ENCODE data around the gene DYNC1LI2.

Gene DYNC1LI2

GRCh38 chr16:66717112-66717675 lies 34.2 kb downstream of the DYNC1LI2 start:
- no peaks in the 10 kb centered on the region for H3K9me3 ChIP-seq (ENCODE audit: control insufficient read depth, low read length)
- no peak overlapping the region for H3K27ac ChIP-seq (ENCODE audit: insufficient read depth, low read length, poor library complexity, severe bottlenecking)
- H3K27me3 ChIP-seq (replicated peaks; ENCODE audit: control insufficient read depth, insufficient read depth, low read length, poor library complexity, severe bottlenecking) = no peaks in the 10 kb centered on the region
- peaks cover 7% of the 10 kb centered on the region for H3K36me3 ChIP-seq (ENCODE audit: control insufficient read depth, insufficient read depth, low read length)
- H3K4me1 ChIP-seq (ENCODE audit: control insufficient read depth, insufficient read depth, low read length, poor library complexity, severe bottlenecking) = no peaks in the 10 kb centered on the region
- H3K4me3 ChIP-seq (ENCODE audit: insufficient read depth, low read depth, low read length, poor library complexity, severe bottlenecking) = no peak overlapping the region
- no peak for DNase-seq

GRCh38 chr16:66714654-66715307 lies 36.6 kb downstream of the DYNC1LI2 start:
- Histone ChIP-seq H3K27me3 (replicated peaks; ENCODE audit: control insufficient read depth, insufficient read depth, low read length, poor library complexity, severe bottlenecking) (no peaks in the 10 kb centered on the region), H3K27ac (ENCODE audit: insufficient read depth, low read length, poor library complexity, severe bottlenecking) (no peak overlapping the region)
- DNase-seq = no peak

GRCh38 chr16:66714062-66714461 lies 37.3 kb downstream of the DYNC1LI2 start:
- no peaks in the 10 kb centered on the region for H3K27me3 ChIP-seq (replicated peaks; ENCODE audit: control insufficient read depth, insufficient read depth, low read length, poor library complexity, severe bottlenecking)
- no peaks in the 10 kb centered on the region for H3K36me3 ChIP-seq (ENCODE audit: control insufficient read depth, insufficient read depth, low read length)
- H3K27ac ChIP-seq (ENCODE audit: insufficient read depth, low read length, poor library complexity, severe bottlenecking) = no peak overlapping the region
- no peaks in the 10 kb centered on the region for H3K9me3 ChIP-seq (ENCODE audit: control insufficient read depth, low read length)
- no peak overlapping the region for H3K4me3 ChIP-seq (ENCODE audit: insufficient read depth, low read depth, low read length, poor library complexity, severe bottlenecking)
- DNase-seq = no peak
- H3K4me1 ChIP-seq (ENCODE audit: control insufficient read depth, insufficient read depth, low read length, poor library complexity, severe bottlenecking) = no peaks in the 10 kb centered on the region

More at GRCh38 chr16:66714654-66715307, 36.6 kb downstream of the DYNC1LI2 start:
- Histone ChIP-seq H3K4me3 (ENCODE audit: insufficient read depth, low read depth, low read length, poor library complexity, severe bottlenecking) (no peak overlapping the region), H3K4me1 (ENCODE audit: control insufficient read depth, insufficient read depth, low read length, poor library complexity, severe bottlenecking) (no peaks in the 10 kb centered on the region), H3K9me3 (ENCODE audit: control insufficient read depth, low read length) (no peaks in the 10 kb centered on the region), H3K36me3 (ENCODE audit: control insufficient read depth, insufficient read depth, low read length) (no peaks in the 10 kb centered on the region)

GRCh38 chr16:66713076-66713475 lies 38.3 kb downstream of the DYNC1LI2 start:
- Histone ChIP-seq H3K36me3 (ENCODE audit: control insufficient read depth, insufficient read depth, low read length) (no peaks in the 10 kb centered on the region), H3K4me3 (ENCODE audit: insufficient read depth, low read depth, low read length, poor library complexity, severe bottlenecking) (no peak overlapping the region), H3K9me3 (ENCODE audit: control insufficient read depth, low read length) (no peaks in the 10 kb centered on the region), H3K4me1 (ENCODE audit: control insufficient read depth, insufficient read depth, low read length, poor library complexity, severe bottlenecking) (no peaks in the 10 kb centered on the region), H3K27me3 (replicated peaks; ENCODE audit: control insufficient read depth, insufficient read depth, low read length, poor library complexity, severe bottlenecking) (no peaks in the 10 kb centered on the region), H3K27ac (ENCODE audit: insufficient read depth, low read length, poor library complexity, severe bottlenecking) (no peak overlapping the region)
- DNase-seq = no peak

- no peak overlapping the region for H3K27ac ChIP-seq (ENCODE audit: insufficient read depth, low read length, poor library complexity, severe bottlenecking)
- no peak overlapping the region for H3K4me3 ChIP-seq (ENCODE audit: insufficient read depth, low read depth, low read length, poor library complexity, severe bottlenecking)
- DNase-seq = no peak
- no peaks in the 10 kb centered on the region for H3K4me1 ChIP-seq (ENCODE audit: control insufficient read depth, insufficient read depth, low read length, poor library complexity, severe bottlenecking)
- no peaks in the 10 kb centered on the region for H3K36me3 ChIP-seq (ENCODE audit: control insufficient read depth, insufficient read depth, low read length)
- H3K27me3 ChIP-seq (replicated peaks; ENCODE audit: control insufficient read depth, insufficient read depth, low read length, poor library complexity, severe bottlenecking) = no peaks in the 10 kb centered on the region
- no peaks in the 10 kb centered on the region for H3K9me3 ChIP-seq (ENCODE audit: control insufficient read depth, low read length)
Observed at GRCh38 chr16:66712512-66712911, 38.9 kb downstream of the DYNC1LI2 start.

GRCh38 chr16:66711581-66711980 lies 39.8 kb downstream of the DYNC1LI2 start:
- Histone ChIP-seq H3K27me3 (replicated peaks; ENCODE audit: control insufficient read depth, insufficient read depth, low read length, poor library complexity, severe bottlenecking) (no peaks in the 10 kb centered on the region), H3K4me3 (ENCODE audit: insufficient read depth, low read depth, low read length, poor library complexity, severe bottlenecking) (no peak overlapping the region), H3K27ac (ENCODE audit: insufficient read depth, low read length, poor library complexity, severe bottlenecking) (no peak overlapping the region), H3K36me3 (ENCODE audit: control insufficient read depth, insufficient read depth, low read length) (no peaks in the 10 kb centered on the region), H3K9me3 (ENCODE audit: control insufficient read depth, low read length) (no peaks in the 10 kb centered on the region), H3K4me1 (ENCODE audit: control insufficient read depth, insufficient read depth, low read length, poor library complexity, severe bottlenecking) (no peaks in the 10 kb centered on the region)
- no peak for DNase-seq

GRCh38 chr16:66706506-66706880 lies 44.9 kb downstream of the DYNC1LI2 start:
- no peaks in the 10 kb centered on the region for H3K36me3 ChIP-seq (ENCODE audit: control insufficient read depth, insufficient read depth, low read length)
- no peaks in the 10 kb centered on the region for H3K4me1 ChIP-seq (ENCODE audit: control insufficient read depth, insufficient read depth, low read length, poor library complexity, severe bottlenecking)
- no peaks in the 10 kb centered on the region for H3K27me3 ChIP-seq (replicated peaks; ENCODE audit: control insufficient read depth, insufficient read depth, low read length, poor library complexity, severe bottlenecking)
- H3K4me3 ChIP-seq (ENCODE audit: insufficient read depth, low read depth, low read length, poor library complexity, severe bottlenecking) = no peak overlapping the region
- no peak overlapping the region for H3K27ac ChIP-seq (ENCODE audit: insufficient read depth, low read length, poor library complexity, severe bottlenecking)
- no peaks in the 10 kb centered on the region for H3K9me3 ChIP-seq (ENCODE audit: control insufficient read depth, low read length)
- DNase-seq = no peak

- Histone ChIP-seq H3K9me3 (ENCODE audit: control insufficient read depth, low read length) (no peaks in the 10 kb centered on the region), H3K4me1 (ENCODE audit: control insufficient read depth, insufficient read depth, low read length, poor library complexity, severe bottlenecking) (no peaks in the 10 kb centered on the region), H3K27me3 (replicated peaks; ENCODE audit: control insufficient read depth, insufficient read depth, low read length, poor library complexity, severe bottlenecking) (no peaks in the 10 kb centered on the region), H3K27ac (ENCODE audit: insufficient read depth, low read length, poor library complexity, severe bottlenecking) (no peak overlapping the region), H3K4me3 (ENCODE audit: insufficient read depth, low read depth, low read length, poor library complexity, severe bottlenecking) (no peak overlapping the region), H3K36me3 (ENCODE audit: control insufficient read depth, insufficient read depth, low read length) (no peaks in the 10 kb centered on the region)
- no peak for DNase-seq
Observed at GRCh38 chr16:66705790-66706505, 45.5 kb downstream of the DYNC1LI2 start.

GRCh38 chr16:66703406-66704215 lies 47.8 kb downstream of the DYNC1LI2 start:
- H3K4me3 ChIP-seq (ENCODE audit: insufficient read depth, low read depth, low read length, poor library complexity, severe bottlenecking) = no peak overlapping the region
- DNase-seq = no peak

More at GRCh38 chr16:66703406-66704215, 47.8 kb downstream of the DYNC1LI2 start:
- H3K27me3 ChIP-seq (replicated peaks; ENCODE audit: control insufficient read depth, insufficient read depth, low read length, poor library complexity, severe bottlenecking) = no peaks in the 10 kb centered on the region
- H3K9me3 ChIP-seq (ENCODE audit: control insufficient read depth, low read length) = no peaks in the 10 kb centered on the region
- no peaks in the 10 kb centered on the region for H3K36me3 ChIP-seq (ENCODE audit: control insufficient read depth, insufficient read depth, low read length)
- H3K27ac ChIP-seq (ENCODE audit: insufficient read depth, low read length, poor library complexity, severe bottlenecking) = no peak overlapping the region
- H3K4me1 ChIP-seq (ENCODE audit: control insufficient read depth, insufficient read depth, low read length, poor library complexity, severe bottlenecking) = no peaks in the 10 kb centered on the region

All from effector memory CD4-positive, alpha-beta T cell (primary cell).